Cortex of kidney (tissue), 1 donor: ENCODE results near the gene PEPD.

Source experiments
- DNase-seq: peaks from one replicate; lab custom pipeline; 2025; lab: John Stamatoyannopoulos, UW

The PEPD gene

DNA sequence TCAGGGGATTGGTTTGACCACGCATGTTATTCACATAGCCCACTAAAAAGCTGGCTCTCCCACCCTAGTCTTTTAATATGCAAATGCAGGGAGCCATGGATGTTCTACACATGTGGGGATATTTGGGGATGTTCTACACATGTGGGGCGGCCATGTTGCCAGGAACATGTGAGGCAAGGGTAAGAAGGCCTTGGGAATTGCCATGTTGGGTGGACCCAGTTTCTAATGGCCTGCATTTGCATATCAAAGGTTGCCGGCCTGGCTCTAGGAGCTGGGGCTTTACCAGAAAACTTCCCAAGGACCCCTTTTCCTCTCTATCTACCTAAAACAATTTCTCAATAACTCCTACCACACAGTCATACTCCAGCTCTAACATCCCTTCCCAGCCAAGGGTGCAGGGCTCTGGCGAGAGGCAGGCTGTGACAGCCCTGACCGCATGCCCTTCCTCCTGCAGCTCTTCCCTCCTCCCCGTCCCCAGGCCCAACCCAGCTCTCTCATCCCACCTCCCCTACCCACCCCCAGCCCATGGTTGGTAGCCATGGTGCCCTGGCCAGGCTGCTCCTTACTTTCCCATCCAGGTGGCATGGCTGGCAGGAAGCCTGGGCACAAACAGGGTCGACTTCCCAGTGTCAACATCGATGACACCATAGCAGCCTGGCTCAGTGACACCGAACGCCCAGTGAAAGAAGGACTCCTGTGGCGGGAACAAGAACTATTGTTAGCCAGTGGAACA, 11.0 kb downstream of the PEPD start:
- DNase-seq, result no peak

DNA sequence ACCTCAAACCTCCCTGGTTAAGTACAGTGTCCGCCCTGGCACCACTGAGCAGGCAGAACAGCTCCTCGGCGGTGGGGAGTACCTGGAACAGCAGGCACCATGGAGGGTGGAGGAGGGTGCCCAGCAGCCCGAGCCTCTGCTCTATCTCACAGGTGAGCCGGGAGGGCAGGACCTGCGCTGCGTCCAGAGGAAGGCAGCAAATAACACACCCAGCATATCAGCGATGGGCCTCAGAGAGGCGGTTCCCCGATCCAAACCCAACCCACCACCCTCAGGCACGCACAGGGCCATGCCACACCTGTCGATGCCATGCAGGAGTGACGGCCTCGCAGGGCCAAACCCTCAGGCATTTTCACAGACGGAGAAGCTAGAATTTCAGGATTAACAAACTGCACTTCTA, 11.8 kb downstream of the PEPD start:
- DNase-seq, result no peak

DNA sequence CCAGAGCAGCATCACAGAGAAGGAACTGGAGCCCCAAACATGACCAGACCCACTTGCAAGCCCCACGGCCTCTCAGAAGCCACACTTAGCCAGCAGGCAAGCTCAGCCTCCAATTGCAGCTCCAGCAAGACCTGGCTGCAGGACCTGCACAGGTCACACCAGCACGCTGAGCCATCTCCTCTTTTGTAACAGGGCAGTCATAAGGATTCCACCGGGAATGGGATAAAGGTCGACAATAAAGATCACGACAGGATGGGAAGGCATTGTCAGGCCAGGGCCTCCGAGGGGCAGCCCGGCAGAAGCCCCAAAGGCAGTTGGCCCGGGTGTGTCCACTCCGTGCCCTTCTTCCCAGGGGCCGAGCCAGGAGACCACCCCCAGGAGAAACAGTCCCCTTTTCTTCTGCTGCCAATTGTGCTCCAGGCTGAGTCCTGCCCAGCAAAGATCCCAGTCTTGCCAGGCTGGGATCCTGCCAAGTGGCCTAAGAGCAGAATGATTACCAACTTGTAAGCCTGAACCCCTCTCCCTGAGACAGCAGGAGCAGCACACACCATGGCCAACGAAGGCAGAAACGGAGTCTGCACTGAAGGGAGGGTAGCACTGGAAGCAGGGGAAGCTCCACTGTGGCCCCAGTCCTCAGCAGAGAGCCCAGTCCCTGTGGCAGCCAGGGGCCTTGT, 12.5 kb downstream of the PEPD start:
- no peak for DNase-seq

DNA sequence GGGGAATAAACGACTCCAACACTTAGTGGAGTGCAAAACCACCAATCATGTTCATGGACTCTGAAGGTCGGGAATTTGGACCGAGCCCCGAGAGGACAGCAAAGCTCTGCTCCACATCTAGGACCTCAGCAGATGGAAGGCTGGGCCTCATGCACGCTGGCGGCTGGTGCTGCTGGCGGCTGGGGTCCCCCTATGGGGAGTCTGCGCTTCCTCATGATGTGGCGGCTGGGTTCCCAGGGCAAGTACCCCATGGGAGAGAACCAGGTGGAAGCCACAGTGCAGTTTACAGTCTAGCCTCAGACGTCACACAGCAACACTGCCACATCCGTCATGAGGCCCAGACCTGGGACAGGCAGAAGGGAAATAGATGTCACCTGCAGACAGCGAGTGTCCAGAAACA, 13.2 kb downstream of the PEPD start:
- DNase-seq, result no peak

DNA sequence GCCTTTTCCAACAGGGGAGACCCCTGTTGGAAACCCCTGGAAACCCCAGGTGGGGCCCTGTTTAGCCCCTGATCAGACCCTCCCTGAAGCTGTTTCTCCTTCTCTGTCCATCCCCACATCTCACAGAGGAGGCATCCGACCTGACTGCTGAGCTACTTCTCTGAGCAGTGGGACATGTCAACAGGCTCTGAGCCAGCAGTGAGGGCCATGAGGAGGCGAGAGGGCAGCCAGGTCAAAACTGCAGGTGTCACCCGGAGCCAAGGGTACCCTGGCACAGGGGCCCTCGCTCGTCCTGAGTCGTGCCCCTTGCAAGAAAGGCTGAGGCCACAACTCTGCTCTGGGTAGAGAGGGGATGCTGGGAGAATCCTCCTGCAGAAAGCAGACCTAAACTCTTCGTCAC, 13.6 kb downstream of the PEPD start:
- DNase-seq, result no peak

DNA sequence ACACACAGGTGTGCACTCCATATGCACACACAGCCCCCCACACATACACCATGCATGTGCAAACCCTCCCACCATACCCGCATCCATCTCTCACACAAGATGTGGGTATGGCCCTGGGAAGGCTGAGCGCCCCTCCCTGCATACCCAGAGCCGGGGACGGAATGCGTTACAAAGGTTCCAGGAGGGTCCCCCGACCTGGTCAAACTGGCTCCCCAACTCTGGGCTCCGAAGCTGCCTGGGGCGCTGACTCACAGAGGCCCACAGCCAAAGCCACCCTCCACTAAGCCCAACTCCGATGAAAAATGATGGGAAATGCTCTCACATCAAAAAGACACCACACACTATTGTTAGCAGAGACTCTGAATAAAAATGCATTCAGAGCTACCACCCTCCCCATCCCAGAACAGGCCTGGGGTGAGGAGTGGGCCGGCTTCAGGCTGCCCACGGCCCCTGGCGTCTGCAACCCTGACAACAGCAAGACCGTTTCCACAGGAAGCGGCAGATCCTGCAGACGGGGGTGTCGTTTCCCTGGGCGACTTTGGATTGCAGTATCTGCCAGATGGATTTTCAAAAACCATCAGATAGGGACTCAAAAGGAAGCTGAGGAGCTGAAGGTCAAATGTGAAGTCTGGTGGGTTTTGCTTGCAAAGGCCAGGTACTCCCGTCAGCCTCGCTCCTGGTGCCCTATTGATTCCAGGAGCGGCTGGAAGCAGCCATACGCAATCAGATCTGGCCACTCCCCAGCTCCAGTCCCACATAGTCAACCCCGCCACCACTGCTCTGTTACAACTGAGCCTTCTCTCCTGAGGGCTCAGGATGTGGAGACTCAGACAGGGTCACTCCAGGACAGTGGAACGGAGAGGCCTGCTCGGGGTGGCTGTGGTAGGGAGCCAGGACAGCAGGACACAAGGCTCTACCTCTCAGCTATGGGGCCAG, 14.3 kb downstream of the PEPD start:
- no peak for DNase-seq

DNA sequence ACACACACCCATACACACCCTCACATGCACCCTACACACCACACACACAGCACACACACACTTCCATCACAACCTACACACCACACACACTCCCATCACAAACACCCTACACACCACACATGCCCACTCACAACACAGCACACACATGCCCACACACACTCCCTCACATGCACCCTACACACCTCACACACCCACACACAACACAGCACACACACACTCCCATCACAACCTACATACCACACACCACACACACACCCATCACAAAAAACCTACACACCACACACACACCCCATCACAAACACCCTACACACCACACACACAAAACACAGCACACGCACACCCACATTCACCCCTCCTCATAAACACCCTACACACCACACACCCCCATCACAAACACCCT, 15.1 kb downstream of the PEPD start:
- no peak for DNase-seq

DNA sequence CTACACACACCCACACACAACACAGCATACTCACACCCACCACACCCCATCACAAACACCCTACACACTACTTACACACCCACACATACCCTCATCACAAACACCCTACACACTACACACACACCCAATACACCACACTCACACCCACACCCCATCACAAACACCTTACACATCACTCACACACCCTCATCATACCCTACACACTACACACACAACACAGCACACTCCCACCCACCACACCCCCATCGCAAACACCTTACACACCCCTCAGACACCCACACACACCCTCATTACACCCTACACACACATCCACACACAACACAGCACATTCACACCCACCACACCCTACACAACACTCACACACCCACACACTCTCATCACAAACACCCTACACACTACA, 15.8 kb downstream of the PEPD start:
- no peak for DNase-seq

DNA sequence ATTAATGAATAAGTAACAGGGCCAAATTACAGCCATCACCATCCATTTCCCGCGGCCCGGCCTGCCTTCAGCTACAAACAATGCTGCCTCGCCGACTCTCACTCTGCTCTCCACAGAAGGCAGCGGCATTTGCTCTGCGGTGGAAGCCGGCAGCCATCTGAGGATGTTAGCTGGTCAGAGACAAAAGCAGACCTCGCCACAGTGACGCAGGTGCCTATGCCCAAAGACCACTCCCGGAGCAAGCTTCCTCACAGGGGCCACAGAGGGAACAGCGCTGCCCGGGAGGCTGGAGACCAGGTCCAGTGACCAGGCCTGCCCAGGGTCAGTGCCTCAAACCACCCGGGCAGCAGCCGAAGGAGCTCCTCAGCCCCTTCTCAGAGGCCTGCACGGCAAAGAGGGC, 16.4 kb downstream of the PEPD start:
- no peak for DNase-seq

DNA sequence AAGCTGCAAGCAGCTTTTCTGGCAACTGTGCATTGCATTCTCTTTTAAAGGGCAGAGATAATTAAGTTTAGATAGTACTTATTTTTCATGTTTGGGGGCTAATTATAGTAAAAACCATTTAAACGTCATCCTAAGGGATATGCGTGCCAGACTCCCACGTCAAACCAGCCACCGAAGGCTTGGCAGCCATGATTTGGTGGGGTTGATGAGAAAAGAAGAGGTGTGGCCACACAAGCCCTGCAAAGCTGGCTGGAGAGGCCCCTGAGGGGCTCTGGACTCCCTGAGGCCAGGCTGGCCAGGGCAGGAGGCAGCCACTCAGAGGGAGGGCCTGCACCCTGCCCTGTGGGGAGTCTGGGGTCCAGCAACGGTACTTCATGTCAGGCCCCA, 17.5 kb downstream of the PEPD start:
- no peak for DNase-seq

DNA sequence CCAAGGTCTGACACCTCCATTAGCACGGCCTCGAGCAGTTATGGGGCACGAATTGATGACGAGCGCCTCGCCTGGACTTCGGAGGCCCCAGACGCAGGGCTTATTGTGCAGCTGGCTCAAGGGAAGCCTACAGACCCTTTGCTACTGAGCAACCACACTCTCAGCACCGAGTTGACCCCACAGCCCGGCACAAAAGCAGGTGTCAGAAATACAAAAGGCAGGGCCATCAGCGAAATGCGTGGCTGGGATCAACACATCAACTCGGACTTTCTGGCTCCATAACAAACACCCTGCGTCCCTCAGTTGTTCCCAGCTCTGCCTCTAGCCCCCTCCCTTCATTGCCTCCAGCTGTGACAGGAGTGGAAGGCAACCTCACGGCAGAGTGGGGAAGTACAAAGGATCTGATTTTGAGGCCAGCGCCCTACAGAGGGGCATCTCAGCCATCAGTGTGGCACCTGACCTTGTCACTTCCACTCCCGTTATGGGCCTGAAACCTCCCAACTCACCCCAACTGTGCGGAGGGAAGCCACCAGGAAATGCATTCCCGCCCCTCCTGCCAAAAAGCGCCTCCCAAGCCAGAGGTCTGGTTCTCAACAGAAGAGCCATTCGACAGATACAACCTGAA, 18.0 kb downstream of the PEPD start:
- no peak for DNase-seq

DNA sequence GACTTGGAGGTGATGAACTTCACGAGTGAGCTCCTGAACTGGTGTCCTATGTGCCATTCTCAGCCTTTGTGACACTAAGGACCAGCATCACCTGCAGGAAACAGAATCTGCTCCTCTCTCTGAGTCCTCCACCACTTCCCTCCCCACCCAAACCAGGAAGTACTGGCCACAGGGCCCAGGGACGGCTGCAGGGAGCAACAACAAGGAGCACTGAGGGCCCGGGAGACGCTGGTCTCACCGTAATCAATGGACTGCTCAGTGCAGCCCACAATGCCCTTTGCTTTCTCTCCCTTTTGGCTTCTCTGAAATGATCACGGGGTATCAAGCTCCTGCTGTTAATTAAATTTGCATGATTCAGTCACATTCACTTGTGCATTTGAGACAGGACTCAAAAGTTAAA, 18.6 kb downstream of the PEPD start:
- DNase-seq, result no peak

DNA sequence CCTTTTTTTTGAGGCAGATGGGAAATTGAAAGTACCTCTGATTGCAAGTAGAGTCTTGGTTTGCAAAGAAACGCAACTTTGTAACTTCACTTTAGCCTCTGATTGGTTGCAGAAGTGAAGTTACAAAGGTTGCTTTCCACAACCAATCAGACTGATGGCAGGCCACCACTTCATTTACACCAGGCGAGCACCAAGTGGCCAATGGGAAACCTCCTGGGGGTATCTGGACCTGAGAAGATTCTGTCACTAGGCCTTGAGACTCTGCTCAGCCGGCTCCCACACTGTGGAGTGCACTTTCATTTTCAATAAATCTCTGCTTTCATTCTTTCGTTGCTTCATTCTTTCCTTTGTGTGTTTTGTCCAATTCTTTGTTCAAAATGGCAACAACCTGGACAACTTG, 19.1 kb downstream of the PEPD start:
- no peak for DNase-seq

DNA sequence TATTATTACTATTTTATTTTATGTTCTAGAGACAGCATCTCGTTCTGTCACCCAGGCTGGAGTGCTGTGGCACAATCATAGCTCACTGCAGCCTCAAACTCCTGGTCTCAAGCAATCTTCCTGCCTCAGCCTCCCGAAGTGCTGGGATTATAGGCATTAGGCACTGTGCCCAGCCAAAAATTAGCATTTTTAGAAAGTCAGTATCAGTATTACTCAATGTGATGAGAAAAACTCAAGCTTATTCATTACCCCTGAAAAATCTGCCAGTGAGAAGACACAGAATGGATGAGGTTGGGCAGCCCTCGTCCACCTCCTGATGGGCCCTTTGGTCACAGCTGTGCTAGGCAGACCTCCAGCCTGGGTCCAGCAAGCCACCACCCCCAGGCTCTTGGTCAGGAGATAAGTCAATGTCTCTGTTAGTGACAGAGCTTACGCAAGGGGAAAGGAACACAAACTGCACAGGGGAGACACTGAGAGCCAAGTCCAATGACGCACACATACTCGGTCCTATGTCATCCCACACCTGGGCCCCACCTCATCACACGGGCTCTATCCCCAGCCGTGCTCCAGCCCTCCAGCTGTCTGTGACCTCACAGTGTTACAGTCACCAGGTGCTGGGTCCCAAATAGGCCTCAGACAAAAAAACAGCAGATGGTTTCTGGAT, 19.8 kb downstream of the PEPD start:
- no peak for DNase-seq

DNA sequence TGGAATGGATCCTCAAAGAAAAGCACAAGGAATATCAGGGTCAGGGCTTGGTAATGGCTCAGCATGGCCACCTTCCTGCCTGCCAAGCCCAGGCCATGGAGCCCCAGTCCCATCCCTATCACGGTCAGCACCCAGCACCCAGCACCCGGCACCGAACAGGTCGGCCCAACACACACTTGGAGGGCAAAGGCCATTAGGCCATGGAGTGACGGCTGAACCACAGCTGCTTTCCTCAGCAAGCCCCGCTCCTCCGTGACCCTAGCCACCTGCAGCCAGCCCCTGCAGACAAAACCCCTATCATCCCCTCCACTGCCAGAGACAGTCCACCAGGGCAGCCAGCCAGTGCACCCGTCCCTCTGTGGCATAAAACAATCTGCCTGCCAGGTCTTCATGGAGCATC, 20.6 kb downstream of the PEPD start:
- DNase-seq, result no peak

DNA sequence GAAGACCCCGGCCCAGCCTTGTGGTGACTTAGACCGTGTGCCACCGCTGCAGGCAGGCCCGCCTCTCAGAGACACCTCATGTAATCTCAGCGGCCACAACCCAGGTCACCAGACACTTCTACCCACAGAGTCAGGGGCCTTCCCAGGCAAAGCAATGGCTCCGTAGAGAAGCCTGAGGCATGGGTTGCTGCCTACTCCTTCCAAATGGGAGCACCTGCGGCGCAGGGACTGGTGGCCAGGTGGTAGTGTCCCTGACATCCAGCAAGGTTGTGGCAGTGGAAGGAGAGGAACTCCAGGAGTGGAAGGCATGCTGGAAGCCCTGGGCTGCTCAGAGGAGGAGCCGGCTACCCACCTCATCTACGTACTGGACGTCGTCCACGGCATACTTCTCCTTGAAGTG, 21.0 kb downstream of the PEPD start:
- no peak for DNase-seq

DNA sequence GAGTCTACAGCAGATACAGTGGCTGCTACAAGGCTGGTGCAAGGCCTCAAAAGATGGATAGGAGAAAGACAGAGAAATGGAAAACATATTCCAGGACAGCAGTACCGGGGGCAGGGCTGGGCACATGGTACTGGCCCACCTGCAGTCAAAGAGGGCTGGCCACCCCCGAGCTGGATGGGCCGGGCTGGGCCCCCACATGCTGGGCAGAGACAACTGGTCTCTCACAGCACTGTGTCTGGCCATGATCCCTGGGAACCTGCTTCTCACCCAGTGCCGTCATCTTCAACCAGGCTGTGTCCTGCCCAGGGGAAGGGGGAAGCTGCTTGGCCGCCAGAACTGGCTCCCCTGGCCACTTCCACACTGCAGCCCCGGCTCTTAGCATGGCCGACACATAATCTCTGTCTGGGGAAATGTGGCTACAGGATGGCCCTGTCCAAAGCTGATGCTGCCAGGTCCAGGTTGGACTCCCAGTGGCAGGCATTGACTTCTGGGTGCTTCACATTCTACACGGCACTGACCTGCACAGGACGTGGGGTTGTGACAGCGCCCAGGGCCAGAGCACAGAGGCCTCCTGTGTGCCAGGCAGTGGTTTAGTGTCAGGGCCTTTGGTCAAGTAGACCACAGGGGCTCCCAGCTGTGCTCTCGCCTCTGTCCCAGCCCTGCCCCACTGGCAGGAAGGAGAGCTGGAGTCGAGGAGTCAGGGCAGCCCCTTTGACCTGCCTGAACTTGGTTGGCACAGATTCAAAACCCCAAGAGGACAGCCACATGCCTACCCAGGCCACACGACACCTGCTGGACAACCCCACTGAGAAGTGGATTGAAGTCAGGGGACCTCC, 21.7 kb downstream of the PEPD start:
- DNase-seq, result no peak

DNA sequence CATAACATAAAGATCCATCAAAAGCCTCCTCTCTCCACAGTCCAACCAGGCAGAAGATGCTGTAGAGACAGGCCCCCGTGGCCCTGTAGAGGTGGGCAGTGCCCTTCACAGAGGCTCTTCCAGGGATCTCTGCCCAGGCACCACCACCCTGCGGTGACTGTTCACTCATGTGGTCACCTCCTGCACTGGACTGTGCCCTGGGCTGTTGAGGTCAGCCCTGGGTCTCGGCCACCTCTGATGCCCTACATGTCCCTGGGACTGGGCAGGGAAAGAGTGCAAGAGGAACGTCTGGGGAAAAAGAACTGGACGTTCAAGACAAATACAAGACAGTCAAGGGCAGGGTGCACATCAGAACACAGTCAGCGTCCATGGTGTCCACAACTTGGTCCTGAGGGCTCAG, 22.3 kb downstream of the PEPD start:
- no peak for DNase-seq

DNA sequence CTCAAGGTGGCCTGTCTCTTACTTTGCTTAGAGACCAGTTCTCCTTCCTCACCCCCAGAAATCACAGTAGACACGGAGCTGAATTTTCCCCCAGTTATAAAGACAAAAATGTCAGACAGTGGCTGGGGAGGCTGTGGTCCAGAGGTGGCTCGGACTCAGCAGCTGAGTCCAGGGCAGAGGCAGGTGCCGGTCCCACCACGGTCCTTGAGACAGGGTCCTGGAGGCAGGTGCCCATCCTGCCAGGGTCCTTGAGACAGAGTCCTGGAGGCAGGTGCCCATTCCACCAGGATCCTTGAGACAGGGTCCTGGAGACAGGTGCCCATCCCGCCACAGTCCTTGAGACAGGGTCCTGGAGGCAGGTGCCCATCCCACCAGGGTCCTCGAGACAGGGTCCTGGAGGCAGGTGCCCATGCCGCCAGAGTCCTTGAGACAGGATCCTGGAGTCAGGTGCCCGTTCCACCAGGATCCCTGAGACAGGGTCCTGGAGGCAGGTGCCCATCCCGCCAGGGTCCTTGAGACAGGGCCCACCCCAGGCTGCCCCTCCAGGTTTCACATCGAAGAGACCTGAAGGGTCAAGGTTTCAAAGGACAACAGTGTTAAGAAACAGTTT, 23.1 kb downstream of the PEPD start:
- DNase-seq, result no peak

DNA sequence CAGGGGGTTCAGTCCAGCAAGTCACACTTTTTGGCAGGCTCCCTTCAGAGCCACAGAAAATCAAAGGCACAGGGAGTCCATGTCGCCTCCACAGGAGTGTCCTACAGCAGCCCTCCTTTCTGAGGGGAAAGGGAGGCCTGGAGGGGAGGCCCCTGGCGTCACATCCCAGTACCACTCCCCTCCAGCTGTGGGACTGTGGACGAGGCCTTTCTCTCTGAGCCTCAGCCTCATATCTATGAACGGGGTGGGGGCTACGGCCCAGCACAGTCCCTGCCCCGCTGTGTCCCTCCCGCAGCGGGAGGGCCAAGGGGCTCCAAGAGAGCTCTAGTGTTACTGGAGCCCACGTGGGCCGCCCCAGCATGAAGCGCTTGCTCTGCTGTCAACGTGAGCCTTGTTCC, 23.8 kb downstream of the PEPD start:
- no peak for DNase-seq
